Stimulated activated CD8-positive, alpha-beta memory T cell treated with anti-CD3 and anti-CD28 coated beads, Interleukin-7, amount 100 ng/mL, for 24 hours (primary cell): ENCODE data around the gene MED7.
"Not testable (repeated sequence)": the region's sequence is repeated elsewhere in the genome, so short reads cannot be mapped to it uniquely, and the experiment has no call there.

Source experiments
- DNase-seq: peaks from one replicate; pipeline ENCODE4 v3.0.0-alpha.2; 2020; ENCODE audit warnings: low read depth

MED7 gene, protein sequence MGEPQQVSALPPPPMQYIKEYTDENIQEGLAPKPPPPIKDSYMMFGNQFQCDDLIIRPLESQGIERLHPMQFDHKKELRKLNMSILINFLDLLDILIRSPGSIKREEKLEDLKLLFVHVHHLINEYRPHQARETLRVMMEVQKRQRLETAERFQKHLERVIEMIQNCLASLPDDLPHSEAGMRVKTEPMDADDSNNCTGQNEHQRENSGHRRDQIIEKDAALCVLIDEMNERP

DNA sequence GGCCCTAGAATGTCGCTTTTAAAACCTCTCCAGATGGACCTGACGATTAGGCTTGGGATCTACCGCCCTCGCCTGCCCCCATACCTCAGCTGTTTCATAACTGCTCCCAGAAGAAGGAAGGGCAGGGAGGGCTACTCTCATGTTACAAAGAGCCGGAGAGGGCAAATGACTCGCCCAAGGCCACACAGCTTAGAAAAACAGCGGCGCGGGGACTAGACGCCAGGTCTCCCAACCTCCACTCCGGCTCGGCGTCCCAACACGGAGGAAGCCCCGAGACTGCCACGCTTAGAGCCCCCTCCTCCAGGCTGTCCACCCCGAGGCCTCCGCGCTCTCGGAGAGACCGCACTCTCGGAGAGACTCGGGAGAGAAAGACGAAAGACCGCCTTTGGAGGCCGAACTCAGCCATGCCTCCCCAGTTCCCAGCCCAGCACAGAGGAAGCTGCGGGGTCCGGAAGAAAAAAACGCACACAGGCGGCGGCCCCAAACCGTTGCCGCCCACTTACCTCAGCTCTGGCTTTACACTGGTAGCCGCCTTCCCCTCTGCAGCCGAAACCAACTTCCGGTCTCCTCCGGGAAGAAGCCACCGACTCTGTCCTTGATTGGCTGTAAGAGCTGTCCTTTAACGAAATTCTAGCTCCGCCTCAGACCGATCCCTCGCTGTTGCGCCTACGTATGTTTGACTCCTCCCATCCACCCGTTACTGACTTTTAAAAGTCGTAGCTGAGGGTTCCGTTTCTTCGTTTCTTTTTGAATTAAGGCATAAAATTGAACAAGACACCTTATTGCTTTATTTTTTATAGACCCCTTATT lies at the start of gene MED7:
Gene MED7 (minus strand): TSS at position 549 of the 810 bp plus-strand sequence. CDS start 3,434 bp downstream, outside the sequence.
- peak; percentile 66 for DNase-seq

DNA sequence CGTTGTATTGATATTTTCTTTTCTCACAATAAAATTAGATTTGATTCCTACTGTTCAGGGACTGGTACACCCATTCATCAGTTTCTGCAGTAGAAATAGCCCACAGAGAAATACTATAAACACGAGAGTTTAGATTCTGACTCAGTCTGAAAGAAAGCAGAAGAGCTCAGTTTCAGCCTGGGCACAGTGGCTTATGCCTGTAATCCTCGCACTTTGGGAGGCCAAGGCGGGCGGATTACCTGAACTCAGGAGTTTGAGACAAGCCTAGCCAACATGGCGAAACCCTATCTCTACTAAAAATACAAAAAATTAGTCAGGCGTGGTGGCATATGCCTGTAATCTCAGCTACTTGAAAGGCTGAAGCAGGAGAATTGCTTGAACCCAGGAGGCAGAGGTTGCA lies 46.6 kb upstream of the MED7 start:
- DNase-seq, result no peak

DNA sequence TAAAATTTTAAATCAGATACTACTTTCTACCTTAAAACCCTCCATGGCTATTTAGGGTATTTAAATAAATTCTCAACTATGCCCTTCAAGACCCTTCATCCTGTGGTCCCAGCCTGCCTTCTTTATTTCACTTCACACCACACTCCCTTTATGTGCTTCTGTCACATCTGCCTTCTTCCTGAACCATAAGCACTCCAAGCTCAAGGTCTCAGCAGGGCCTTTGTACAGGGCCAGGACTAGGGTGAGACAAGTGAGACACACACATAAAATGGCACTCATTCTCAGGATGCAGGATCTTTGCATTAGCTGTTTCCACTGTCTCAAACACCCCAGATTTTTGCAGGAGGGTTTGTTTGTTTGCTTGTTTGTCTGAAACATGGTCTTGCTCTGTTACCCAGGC lies 45.6 kb upstream of the MED7 start:
- DNase-seq, result no peak

DNA sequence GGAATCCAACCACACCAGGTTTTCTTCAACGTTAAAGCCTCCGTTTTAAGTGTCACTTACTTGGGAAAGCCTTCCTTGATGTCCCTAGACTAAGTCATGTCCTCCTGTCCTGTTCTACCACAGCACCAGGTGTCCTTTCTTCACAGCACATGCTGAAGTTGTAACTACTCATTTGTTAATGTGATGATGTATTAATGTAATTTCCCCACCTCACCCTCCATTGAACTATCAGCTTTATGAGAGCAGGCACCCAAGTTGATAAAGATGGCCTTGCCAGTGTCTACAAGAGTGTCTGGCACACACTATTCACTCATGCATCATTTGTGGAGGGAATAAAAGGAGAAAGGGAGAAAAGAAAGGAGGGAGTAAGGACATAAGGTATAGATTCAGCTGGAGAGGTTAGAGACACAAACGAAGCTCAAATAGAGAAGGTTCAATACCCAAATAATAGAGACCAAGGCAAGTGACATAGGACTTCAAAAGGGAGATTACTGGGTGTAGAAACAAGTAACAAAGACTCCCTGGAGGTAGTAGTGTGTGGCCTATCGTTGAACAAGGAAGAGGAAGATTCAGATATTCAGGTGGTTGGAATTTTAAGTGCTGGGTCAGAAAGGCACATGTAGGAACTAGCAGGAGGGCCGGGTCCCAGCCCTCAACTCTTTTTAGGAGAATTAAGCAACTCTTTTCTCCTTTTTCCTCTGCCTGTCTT lies 44.5 kb upstream of the MED7 start:
- DNase-seq, result no peak

DNA sequence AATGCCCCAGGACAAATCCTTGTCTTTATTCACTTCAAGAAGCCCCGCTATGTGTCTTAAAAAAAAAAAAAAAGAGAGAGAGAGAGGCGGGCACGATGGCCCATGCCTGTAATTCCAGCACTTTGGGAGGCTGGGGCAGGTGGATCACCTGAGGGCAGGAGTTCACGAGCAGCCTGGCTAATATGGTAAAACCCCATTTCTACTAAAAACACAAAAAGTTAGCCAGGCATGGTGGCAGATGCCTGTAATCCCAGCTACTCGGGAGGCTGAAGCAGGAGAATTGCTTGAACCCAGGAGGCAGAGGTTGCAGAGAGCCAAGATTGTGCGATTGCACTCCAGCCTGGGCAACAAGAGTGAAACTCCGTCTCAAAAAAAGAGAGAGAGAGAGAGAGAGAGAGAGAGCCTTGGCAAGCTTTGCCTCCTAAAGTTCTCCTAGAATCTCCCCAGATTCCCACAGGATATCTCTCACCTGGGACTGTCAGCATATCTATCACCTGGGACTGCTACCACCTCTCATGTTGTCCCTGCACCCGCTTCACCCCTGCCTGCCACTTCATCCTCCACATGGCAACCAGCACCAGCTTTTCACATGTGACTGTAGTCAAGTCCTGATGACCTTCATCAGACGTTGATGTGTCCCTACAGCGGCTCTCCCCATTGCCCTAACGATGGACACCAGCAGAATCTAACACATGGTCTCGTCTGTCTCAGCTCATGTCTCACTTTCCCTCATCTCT lies 43.8 kb upstream of the MED7 start:
- no peak for DNase-seq

DNA sequence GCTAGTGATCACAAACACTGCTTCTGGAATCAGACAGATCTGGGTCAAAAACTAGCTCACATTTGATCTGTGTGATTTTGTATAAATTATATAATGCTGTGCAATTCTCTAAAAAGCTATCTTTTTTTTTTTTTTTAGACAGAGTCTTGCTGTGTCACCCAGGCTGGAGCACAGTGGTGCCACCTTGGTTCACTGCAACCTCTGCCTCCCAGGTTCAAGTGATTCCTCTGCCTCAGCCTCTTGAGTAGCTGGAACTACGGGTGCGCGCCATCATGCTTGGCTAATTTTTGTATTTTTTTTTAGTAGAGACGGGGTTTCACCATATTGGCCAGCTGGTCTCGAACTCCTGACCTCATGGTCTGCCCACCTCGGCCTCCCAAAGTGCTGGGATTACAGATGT lies 42.5 kb upstream of the MED7 start:
- not testable (repeated sequence) for DNase-seq

DNA sequence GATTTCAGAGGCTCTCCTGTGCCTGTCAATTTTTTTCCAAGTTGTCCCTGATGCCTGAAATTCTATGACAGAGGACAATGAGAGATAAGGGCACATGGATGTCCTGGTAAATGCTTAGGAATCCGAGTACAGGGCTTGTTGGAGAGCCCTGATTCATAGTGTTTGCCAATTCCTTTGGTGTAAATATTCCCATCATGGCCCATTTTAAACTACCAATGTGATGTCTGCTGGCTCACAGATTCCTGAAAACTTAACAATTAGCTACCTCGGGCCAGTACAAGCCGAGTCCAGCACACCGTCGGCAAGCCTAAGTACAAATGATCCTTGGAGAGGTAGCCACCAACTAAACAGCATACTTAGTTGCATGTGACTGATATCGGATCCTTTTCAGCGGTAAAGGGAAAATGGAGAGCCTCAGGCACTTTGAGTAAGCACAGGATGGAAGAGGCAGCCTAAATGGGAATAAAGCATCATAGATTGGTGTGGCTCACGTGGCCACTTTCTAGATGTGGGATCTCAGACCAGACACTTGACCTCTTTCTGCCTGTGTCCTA lies 41.5 kb upstream of the MED7 start:
- no peak for DNase-seq

DNA sequence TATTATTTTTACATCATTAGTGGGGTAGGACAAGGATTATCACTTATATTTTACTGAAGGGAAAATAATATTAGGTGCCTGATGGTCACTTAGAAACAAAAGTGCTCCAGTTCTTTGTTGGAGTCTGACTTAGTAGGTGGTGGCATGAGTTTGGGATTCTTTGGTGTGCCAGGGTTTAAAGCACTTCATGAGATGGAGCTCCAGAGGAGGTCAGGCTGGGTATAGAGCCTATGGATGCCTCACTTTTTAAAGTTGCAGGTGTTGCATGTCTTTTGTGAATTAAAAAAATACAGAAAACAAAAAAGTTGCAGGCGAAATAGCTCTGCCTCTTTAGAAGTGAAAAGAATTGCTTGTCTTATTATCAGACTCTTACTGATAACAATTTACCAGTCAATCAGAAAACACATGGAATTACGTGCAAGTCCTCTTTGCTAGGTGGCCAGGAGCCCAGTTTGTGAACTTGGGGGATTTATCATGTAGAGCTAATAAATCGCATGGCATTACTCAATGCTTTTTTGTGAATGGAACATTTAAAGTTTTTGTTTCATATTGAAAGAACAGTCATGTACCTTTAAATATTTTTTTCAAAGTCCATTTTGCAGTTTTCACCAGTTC lies 39.6 kb upstream of the MED7 start:
- no peak for DNase-seq

DNA sequence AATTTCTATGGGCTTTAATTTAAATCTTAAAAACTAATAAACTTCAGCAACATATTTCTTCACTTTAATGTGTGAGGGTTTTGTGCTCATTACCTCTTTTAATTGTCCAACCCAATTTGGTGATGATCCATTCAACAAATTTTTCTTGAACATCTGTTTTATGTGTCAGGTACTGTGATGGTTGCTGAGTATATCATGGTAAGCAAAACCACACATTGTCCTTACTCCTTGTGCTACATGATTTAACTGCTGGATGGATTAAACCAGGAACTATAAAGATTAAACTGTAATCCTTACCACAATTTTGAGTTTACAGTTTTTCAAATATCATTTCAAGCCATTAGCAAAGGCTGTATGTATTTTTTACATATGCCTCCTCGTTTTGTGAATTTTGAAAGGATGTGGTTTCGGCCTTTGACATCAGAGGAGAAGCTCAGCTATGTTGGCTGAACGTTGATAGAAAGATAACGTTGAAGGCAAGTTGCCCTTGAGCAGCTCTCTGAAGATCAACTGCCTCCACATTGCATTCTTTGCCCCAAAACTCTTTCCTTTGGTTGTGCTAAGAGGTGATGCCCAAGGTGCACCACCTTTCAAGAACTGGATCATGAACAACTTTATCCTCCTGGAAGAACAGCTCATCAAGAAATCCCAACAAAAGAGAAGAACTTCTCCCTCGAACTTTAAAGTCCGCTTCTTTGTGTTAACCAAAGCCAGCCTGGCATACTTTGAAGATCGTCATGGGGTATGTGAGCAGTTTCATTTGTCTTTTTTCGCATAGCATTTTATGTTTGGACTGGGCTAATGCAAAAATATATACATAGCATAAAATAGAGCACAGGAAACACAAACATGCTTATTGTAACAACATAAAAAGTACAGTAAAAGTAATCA lies 38.0 kb upstream of the MED7 start, which contains the start of gene ITK:
Gene ITK (plus strand): TSS at position 467 of the 891 bp plus-strand sequence. CDS start 138 bp downstream, at position 605.
- no peak for DNase-seq

DNA sequence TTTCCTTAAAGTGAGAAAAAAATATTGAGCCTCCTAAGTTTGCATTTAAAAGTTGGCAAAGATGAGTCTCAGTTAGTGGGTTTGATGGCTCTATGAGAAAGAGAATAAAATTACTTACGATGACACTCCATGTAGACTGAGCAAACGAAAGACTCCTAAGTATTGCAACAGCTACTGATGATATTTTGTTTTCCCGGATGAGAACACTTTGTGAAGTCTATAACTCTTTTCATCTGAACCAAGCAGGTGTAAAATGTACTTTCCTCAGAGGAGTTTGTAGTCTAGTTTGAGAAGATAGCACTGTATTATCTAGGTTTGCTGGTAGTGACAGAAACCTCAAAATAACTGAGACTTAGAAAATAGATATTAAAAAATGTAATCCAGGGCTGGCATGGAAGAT lies 36.3 kb upstream of the MED7 start:
- DNase-seq, result no peak

DNA sequence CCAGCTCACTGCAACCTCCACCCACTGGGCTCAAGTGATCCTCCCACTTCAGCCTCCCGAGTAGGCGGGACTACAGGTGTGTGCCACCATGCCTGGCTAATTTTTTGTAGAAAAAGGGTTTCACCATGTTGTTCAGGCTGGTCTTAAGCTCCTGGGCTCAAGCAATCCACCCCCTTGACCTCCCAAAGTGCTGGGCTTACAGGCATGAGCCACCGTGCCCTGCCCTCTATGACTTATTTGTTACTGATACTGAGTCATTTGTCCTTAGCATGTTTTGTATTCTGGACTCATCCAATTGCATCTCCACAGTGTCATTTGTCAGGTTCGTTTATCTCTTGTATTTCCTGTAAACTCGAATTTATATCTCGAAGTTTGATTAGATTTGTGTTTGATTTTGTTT lies 35.3 kb upstream of the MED7 start:
- no peak for DNase-seq

DNA sequence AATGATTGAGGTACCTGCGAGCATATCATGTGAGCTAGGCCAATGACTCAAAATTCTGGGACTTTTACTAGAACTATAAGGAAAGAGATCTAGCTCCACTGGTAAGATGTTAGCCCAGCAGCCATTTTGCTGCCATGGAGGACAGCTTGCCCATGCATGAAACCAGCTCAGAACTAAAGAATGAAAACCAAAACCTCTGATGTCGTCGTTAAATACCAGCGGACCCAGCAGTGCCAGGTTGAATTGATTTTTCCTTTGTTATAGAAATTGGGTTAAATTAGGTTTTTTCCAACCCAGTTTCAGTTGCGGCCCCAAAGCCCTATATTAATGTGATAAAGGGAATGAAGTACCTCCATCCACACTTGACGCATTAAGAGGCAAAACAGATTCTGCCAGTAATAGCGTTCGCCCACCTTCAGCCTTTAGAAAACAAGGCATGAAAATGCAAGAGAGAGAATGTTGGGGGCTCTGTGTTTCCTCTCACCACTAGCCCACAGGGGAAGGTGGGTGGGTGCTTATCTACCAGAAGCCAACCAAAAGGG lies 32.5 kb upstream of the MED7 start:
- no peak for DNase-seq

DNA sequence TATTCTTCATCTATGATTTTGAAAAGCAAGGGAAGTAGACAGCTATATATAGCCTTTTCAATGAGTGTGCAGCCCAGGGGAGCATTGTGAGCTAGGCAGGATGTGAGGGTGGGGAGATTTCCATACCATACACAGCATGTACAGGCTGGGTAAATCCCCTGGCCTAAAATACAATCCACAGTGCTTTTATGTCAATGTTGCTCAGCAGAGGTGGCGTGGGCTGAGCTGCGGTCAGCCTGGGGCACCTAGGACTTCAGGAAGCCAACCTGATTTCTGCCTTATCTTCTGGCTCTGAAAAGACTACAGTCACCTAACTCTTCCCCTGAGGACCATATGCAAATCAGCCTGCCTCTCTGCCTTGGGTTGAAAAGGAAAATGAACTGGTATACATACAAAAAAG lies 29.7 kb upstream of the MED7 start:
- DNase-seq, result peak; percentile 74

DNA sequence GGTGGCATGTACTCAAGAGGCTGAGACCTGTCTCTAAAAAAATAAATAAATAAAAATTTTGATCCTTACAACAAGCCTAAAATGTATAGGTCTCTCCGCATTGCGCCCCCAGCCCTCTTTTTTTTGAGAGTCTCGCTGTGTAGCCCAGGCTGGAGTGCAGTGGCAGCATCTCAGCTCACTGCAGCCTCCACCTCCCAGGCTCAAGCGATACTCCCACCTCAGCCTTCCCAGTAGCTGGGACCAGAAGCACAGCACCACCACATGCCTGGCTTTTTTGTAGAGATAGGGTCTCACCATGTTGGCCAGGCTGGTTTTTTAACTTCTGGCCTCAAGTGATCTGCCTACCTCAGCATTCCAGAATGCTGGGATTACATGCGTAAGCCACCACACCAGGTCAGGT lies 25.6 kb upstream of the MED7 start:
- no peak for DNase-seq

DNA sequence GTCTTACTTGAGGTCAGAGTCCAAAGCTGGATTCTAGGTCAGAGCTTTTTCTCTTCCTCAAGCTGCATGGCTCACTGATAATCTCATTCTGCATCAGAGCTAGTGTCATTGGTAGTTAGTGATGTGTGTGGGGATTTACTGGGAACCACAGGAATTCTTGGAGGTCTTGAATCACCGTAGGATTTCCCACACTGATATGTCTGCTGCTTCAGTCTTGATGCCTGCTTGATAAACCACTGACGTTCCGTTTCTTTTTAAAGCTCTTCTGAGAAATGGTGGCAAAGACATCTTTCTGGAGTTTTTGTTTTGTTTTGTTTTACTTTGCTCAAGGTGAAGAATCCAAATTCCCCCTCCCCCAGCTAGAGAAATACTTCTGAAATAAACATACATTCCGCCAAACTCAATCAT lies 24.6 kb upstream of the MED7 start:
- no peak for DNase-seq

DNA sequence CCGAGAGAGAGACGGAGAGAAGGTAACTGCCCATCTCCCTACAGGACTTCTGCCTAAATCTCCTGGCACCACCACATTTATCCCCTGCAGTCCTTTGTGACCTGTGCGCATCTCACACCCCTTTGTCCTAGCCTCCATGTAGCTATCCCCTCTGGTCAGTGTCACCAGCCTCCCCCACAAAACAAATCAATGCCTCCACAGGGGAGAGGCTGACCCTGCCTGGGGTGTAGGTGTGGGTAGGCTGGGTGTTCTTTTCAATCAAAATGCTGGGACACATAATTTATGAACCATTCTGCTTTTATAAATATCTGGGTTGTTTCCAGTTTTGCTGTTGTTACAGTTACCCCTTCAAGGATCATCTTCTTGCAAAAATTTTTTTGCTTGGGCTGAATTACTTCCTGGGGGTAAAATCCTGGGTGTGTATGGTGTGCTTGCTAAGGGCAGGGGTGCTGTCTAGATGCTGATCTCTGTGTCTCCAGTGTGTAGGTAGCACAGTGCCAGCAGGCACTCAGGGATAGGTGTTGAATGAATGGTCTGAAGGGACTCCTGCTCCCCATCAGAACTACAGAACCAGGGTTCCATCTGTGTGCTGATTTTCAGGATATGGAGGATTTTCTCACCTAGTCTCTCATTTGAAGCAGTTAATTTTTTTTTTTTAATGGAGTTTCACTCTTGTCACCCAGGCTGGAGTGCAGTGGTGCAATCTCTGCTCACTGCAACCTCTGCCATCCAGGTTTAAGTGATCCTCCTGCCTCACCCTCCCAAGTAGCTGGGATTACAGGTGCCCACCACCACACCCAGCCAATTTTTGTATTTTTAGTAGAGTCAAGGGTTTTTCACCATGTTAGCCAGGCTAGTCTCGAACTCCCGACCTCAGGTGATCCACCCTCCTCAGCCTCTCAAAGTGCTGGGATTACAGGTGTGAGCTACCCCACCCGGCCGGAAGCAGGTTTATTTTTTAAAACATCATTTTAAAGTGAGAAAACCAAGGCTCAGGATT lies 23.8 kb upstream of the MED7 start, which contains the start of gene GARIN3:
Gene GARIN3 (minus strand): TSS at position 51 of the 1,000 bp plus-strand sequence. CDS start 96 bp downstream, outside the sequence.
- DNase-seq, result no peak

DNA sequence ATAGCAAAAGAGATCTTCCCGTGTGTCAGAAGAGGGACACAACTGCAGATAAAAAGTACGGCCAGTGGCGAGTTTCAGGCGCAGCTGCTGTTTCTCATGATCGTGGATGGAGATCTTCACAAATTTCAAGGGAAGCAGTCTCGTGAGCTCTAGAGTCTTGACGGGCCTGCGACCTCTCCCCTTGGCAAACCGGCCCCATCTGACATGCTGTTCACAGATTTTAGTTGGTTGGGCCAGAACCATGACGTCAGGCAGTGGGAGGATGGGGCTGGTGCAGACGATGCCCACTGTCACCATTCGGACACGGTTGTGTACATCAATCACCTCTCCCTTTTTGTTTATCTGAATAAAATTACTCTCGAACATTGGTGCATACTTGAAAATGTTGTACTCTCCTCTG lies 23.0 kb upstream of the MED7 start:
- DNase-seq, result no peak

DNA sequence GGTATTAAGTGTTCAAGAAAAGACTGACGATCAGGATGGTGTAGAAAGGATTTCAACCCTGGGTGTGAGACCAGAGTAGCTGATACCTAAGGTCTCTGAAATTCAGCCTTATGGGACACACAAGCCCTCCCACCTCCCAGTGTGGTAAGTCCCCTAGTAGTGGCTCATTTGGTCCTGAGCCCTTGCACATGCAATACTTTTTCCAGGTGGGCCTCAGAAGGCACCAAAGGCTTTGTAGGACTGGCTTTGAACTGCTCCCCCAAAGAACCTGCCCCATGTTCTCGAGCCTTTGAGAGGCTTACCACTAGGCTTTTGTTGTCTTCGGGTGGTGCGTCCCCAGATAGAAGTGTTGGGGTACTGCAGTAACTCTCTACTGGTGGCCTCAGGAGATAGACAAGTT lies 22.6 kb upstream of the MED7 start:
- DNase-seq, result no peak

DNA sequence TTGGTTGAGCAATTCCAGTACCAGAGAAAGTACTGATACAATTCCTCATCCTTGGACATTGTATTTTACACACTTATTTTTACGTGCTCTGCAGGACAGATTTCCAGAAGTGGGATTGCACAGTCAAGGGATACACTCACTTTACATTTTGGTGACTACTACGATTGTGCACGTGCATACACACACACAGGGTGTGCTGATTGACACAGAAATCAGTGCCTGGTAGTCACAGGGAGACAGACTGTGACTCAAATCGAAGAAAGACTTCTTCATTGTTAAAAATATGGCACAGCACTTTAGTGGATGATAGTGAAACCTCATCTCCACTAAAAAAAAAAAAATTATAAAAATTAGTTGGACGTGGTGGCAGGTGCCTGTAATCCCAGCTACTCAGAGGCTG lies 21.9 kb upstream of the MED7 start:
- no peak for DNase-seq
